IPS-18c (cell line): ENCODE data around the gene COL5A1.

Experiments used
- H3K4me3 ChIP-seq: 2 replicates; pipeline ENCODE4 v1.7.0; 2013; ENCODE audit warnings: low read depth, mild to moderate bottlenecking, low read length, moderate library complexity; ENCODE audit not compliant: insufficient read depth
- H3K9me3 ChIP-seq: one replicate; pipeline ENCODE4 v1.6.1; 2013; ENCODE audit warnings: mild to moderate bottlenecking, low read length, moderate library complexity; ENCODE audit not compliant: control insufficient read depth, insufficient read depth

The COL5A1 gene

GRCh38 chr9:134764473-134765269, 123.1 kb downstream of the COL5A1 start:
- Histone ChIP-seq H3K9me3 (no peaks in the 10 kb centered on the region), H3K4me3 (no peak overlapping the region)

DNA sequence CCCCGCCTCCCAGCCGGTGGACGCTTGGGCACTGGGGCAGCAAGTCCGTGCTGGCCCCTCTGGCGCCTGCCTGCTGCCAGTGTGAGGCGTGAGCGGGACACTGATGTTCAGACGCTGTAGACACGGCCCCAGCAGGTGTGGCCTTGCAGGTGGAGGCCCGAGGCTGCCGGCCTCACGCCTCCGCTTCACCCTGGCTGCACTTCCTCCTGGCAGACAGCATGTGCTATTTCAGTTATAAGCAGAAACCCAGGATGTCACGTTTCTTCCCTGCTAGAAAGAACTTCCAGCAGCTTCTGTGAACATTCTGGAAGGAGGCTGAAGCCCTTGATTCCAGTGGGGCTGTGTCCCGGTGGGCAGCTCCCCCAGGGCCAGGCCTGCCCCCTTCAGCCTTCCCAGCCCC, 124.2 kb downstream of the COL5A1 start:
- Histone ChIP-seq H3K9me3 (no peaks in the 10 kb centered on the region), H3K4me3 (no peak overlapping the region)

GRCh38 chr9:134766587-134766986, 125.0 kb downstream of the COL5A1 start:
- Histone ChIP-seq H3K4me3 (no peak overlapping the region), H3K9me3 (no peaks in the 10 kb centered on the region)

DNA sequence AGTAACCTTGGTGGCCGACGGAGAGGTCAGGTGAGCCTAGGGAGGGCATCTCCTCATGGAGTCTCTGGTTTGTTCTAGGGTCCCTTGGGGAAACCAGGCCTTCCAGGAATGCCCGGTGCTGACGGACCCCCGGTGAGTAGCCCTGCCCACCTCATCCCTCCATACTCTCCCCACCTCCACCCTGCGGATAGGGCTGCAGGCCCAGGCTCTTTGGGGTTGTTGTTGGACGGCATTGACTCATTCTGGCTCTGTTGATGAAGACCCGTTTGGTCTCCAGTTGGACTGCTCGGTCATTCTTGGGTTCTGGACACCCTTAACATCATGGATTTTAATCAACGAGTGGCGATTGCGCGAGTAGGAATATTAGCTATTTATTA, 126.7 kb downstream of the COL5A1 start:
- no peak overlapping the region for H3K4me3 ChIP-seq
- H3K9me3 ChIP-seq = no peaks in the 10 kb centered on the region

DNA sequence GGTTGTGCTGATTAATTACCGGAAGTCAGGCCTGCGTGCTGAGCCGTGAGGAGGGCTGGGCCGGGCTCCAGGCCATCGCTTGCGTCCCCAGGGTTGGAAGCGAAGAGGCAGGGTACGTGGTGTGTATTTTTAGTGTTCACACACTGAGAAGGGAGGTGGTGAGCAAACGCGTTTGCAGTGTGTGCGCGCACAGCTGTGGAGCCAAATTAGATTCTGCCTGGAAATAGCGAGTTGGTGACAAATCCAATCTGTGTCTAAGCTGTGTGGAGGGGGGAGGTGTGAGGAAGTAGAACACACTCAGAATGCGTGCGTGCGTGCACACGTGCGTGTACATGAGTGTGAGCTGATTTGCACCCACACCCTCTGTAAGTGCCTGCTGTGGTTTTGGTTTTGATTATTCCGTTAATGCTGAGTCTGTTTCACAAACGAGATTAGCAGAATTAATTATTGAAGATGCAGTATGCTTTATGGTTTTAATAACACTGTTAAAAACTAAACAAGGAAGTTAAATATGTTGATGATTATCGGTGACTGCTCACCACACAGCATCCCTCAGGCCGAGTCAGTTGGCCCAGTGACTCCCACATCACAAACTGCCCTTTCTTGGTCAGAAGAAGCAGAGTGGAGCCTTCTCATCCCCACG, 127.2 kb downstream of the COL5A1 start:
- Histone ChIP-seq H3K9me3 (no peaks in the 10 kb centered on the region), H3K4me3 (no peak overlapping the region)

- no peaks in the 10 kb centered on the region for H3K9me3 ChIP-seq
These were observed 129.7 kb downstream of the COL5A1 start for GRCh38 chr9:134770972-134771971.

DNA sequence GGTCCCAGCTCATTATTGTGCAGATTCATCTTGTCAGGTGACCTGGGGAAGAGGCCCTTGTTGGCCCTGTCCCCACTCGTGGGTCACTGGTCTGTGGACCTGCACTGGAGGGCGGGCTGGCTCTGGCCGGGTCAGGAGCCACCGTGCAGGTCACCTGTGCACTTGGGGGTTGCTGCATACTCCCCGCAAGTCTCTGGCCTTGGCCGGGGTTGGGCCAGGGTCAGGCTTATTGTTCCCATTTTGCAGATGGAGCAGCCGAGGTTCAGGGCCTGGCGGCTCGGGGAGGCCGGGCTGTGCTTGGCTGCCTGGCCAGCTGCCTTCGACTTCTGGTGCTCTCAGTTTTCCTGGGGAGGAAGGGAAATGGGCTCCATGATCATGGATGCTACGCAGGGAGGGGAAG, 130.7 kb downstream of the COL5A1 start:
- Histone ChIP-seq H3K9me3 (no peaks in the 10 kb centered on the region), H3K4me3 (no peak overlapping the region)

More at GRCh38 chr9:134770972-134771971, 129.7 kb downstream of the COL5A1 start:
- H3K4me3 ChIP-seq = no peak overlapping the region

DNA sequence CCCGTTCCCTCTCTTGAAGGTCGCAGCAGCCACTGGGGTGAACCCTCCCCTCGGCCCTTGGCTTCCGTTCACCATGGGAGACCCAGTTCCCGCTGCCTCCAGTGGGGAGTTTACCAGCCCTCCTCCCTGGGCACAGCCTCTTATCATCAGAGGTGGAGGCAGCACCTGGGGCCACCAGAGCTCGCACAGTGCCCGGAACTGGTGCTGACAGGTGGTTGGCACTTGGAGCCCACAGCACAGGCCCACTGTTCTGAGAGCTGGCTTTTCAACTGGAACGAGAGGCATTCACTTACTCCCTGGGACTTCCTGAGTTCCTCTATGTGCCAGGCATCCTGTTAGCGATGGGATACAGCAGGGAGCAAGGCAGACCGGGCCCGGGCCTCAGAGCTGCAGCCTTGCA, 132.2 kb downstream of the COL5A1 start:
- Histone ChIP-seq H3K4me3 (no peak overlapping the region), H3K9me3 (no peaks in the 10 kb centered on the region)

- Histone ChIP-seq H3K9me3 (no peaks in the 10 kb centered on the region), H3K4me3 (no peak overlapping the region)
These were observed 132.8 kb downstream of the COL5A1 start for GRCh38 chr9:134774410-134774809.

GRCh38 chr9:134775081-134775951, 133.7 kb downstream of the COL5A1 start:
- no peaks in the 10 kb centered on the region for H3K9me3 ChIP-seq

GRCh38 chr9:134776080-134776796, 134.6 kb downstream of the COL5A1 start:
- no peak overlapping the region; the same call in 1 of the 2 replicates for H3K4me3 ChIP-seq
- no peaks in the 10 kb centered on the region for H3K9me3 ChIP-seq

More at GRCh38 chr9:134775081-134775951, 133.7 kb downstream of the COL5A1 start:
- no peak overlapping the region for H3K4me3 ChIP-seq

DNA sequence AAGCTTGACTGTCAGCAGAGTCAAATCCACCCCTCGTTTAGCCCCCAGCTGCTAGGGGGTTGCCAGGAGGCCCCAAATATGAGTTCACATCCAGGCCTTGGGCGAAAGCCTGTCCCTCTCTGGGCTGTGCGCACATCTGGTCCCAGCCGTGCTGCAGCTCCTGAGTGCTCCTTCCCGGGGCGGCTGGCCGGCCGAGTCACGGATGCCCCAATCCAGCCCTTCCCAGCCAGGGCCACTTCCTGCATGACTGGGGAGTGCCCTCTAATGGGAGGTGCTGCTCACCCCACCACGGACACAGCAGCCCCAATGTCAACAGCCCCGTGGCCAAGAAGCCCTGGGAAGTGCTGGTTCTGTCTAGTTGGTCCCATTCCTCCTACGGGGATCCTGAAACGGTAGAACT, 135.6 kb downstream of the COL5A1 start:
- Histone ChIP-seq H3K4me3 (no peak overlapping the region), H3K9me3 (no peaks in the 10 kb centered on the region)

- no peaks in the 10 kb centered on the region for H3K9me3 ChIP-seq
- no peak overlapping the region for H3K4me3 ChIP-seq
These were observed 136.6 kb downstream of the COL5A1 start for GRCh38 chr9:134778156-134778555.

GRCh38 chr9:134778841-134779411, 137.3 kb downstream of the COL5A1 start:
- Histone ChIP-seq H3K9me3 (no peaks in the 10 kb centered on the region), H3K4me3 (no peak overlapping the region)

DNA sequence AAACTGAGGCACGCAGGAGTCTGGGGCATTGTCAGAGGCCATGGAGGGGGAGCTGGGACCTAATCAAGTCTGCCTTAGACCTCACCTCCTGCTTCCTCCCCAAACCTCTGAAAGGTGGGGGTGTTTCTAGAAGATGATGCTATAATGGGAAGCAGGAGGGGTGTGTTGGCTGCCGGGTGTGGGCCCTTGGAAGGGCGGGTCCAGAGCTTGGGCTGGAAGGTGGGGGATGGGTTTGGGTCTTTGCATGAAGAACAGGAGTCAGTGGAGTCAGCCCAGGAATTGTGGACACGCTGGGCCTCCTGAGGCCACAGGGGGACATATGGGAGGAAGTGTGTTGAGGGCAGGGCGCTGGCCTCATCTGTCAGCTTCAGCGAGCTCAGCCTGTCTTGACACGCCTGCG, 138.0 kb downstream of the COL5A1 start:
- Histone ChIP-seq H3K4me3 (no peak overlapping the region), H3K9me3 (no peaks in the 10 kb centered on the region)
